ENCODE measurements around the gene COG5.

Gene COG5

DNA sequence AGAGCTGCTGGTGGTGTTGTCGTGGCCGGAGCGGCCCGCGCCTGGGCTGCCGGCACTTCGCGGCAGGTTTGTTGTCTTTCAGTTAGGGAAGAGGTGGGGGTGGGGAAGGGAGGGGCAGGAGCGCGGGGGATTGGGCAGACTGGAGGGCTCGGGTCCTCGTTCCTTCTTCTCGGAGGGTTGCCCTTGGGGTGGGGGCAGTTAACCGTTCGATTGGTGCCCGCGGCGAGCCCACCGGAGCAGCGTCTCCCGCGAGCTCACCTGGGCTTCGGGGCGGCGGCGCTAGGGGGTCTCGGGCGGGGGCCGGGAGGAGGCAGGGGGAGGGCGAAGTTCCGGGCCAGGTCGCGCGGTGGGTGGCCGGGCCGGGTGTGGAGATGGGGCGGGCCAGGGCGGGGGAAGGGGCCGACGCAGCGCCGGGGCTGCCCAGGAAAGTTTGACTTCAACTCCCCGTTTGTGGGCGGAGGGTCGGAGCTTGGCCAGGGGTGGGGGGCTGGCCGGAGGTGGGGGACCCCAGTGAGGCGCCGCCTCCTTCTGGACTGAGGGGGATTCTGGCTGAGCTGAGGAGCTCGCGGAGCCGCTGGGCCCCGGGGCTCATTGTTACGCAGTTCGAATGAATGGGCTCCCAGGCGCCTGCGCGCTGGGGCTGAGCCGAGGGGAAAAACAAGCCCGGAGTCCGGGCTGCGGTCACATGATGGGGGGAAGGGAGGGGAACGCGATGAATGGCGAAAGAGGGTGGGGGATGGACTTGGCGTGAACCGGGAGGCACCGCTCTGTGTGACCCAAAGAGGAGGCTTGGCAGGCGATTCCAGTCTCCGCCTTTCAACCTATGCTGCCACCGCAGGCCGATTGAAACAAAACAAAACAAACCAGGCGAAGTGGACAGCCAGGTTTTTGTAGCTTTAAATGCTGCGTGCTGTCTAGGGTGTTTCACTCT is 394.3 kb downstream of the COG5 start (continued):
- TF ChIP-seq, protein P1, sequence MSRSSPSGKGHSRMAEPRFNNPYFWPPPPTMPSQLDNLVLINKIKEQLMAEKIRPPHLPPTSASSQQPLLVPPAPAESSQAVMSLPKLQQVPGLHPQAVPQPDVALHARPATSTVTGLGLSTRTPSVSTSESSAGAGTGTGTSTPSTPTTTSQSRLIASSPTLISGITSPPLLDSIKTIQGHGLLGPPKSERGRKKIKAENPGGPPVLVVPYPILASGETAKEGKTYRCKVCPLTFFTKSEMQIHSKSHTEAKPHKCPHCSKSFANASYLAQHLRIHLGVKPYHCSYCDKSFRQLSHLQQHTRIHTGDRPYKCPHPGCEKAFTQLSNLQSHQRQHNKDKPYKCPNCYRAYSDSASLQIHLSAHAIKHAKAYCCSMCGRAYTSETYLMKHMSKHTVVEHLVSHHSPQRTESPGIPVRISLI (tag by site-specific recombination; IDR thresholded peaks at IDR 0.05): no peak
- TF ChIP-seq ZNF513 (tag by site-specific recombination; IDR thresholded peaks at IDR 0.05): no peak
- TF ChIP-seq, protein P2, sequence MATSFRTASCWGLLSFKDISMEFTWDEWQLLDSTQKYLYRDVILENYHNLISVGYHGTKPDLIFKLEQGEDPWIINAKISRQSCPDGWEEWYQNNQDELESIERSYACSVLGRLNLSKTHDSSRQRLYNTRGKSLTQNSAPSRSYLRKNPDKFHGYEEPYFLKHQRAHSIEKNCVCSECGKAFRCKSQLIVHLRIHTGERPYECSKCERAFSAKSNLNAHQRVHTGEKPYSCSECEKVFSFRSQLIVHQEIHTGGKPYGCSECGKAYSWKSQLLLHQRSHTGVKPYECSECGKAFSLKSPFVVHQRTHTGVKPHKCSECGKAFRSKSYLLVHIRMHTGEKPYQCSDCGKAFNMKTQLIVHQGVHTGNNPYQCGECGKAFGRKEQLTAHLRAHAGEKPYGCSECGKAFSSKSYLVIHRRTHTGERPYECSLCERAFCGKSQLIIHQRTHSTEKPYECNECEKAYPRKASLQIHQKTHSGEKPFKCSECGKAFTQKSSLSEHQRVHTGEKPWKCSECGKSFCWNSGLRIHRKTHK (tag by site-specific recombination; IDR thresholded peaks at IDR 0.05): no peak
- no peak; the same call in 1 of the 2 replicates for TF ChIP-seq ZNF785 (tag by site-specific recombination; IDR thresholded peaks at IDR 0.05)
- TF ChIP-seq ZBTB1 (tag by site-specific recombination; IDR thresholded peaks at IDR 0.05): no peak
- TF ChIP-seq ZNF223 (tag by site-specific recombination; IDR thresholded peaks at IDR 0.05): no peak
- TF ChIP-seq ZNF335 (tag by site-specific recombination; conservative IDR thresholded peaks at IDR 0.05): peak; percentile 86
- no peak for TF ChIP-seq ZNF623 (tag by site-specific recombination; IDR thresholded peaks at IDR 0.05)
- no peak for TF ChIP-seq ZBTB48 (tag by site-specific recombination; IDR thresholded peaks at IDR 0.05)
- TF ChIP-seq ZNF777 (tag by site-specific recombination; IDR thresholded peaks at IDR 0.05; ENCODE audit: borderline replicate concordance): no peak
- TF ChIP-seq, protein P3, sequence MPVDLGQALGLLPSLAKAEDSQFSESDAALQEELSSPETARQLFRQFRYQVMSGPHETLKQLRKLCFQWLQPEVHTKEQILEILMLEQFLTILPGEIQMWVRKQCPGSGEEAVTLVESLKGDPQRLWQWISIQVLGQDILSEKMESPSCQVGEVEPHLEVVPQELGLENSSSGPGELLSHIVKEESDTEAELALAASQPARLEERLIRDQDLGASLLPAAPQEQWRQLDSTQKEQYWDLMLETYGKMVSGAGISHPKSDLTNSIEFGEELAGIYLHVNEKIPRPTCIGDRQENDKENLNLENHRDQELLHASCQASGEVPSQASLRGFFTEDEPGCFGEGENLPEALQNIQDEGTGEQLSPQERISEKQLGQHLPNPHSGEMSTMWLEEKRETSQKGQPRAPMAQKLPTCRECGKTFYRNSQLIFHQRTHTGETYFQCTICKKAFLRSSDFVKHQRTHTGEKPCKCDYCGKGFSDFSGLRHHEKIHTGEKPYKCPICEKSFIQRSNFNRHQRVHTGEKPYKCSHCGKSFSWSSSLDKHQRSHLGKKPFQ (tag by site-specific recombination; IDR thresholded peaks at IDR 0.05): peak; percentile 77
- TF ChIP-seq, protein P4, sequence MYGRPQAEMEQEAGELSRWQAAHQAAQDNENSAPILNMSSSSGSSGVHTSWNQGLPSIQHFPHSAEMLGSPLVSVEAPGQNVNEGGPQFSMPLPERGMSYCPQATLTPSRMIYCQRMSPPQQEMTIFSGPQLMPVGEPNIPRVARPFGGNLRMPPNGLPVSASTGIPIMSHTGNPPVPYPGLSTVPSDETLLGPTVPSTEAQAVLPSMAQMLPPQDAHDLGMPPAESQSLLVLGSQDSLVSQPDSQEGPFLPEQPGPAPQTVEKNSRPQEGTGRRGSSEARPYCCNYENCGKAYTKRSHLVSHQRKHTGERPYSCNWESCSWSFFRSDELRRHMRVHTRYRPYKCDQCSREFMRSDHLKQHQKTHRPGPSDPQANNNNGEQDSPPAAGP (tag by site-specific recombination; IDR thresholded peaks at IDR 0.05): peak; percentile 76
- no peak for TF ChIP-seq ZNF514 (tag by site-specific recombination; IDR thresholded peaks at IDR 0.05)
- peak; percentile 94 for TF ChIP-seq BCL11B (tag by site-specific recombination; IDR thresholded peaks at IDR 0.05; ENCODE audit: low read depth)
- TF ChIP-seq ZFP69B (tag by site-specific recombination; IDR thresholded peaks at IDR 0.05): peak; percentile 84
- no peak for TF ChIP-seq ZNF677 (tag by site-specific recombination; IDR thresholded peaks at IDR 0.05)
- no peak for TF ChIP-seq REPIN1 (tag by site-specific recombination; IDR thresholded peaks at IDR 0.05; ENCODE audit: low read depth)
- no peak for TF ChIP-seq ZNF16 (tag by site-specific recombination; IDR thresholded peaks at IDR 0.05; ENCODE audit: low read depth)
- no peak for TF ChIP-seq ZNF658 (tag by site-specific recombination; IDR thresholded peaks at IDR 0.05)
- TF ChIP-seq SP2 (tag by site-specific recombination; IDR thresholded peaks at IDR 0.05): peak; percentile 77
- no peak for TF ChIP-seq ZNF707 (tag by site-specific recombination; IDR thresholded peaks at IDR 0.05)
- no peak for TF ChIP-seq TRIM28 (IDR thresholded peaks at IDR 0.05; ENCODE audit: borderline replicate concordance, low read length)
- TF ChIP-seq ZNF530 (tag by site-specific recombination; IDR thresholded peaks at IDR 0.05; ENCODE audit: low read depth): no peak
- no peak for TF ChIP-seq ZNF354C (tag by site-specific recombination; IDR thresholded peaks at IDR 0.05; ENCODE audit: borderline replicate concordance, low read depth)
- TF ChIP-seq SCRT1 (tag by site-specific recombination; IDR thresholded peaks at IDR 0.05; ENCODE audit: borderline replicate concordance): no peak
- TF ChIP-seq ZBTB7A (tag by site-specific recombination; IDR thresholded peaks at IDR 0.05; ENCODE audit: low read depth): no peak
- TF ChIP-seq, protein P5, sequence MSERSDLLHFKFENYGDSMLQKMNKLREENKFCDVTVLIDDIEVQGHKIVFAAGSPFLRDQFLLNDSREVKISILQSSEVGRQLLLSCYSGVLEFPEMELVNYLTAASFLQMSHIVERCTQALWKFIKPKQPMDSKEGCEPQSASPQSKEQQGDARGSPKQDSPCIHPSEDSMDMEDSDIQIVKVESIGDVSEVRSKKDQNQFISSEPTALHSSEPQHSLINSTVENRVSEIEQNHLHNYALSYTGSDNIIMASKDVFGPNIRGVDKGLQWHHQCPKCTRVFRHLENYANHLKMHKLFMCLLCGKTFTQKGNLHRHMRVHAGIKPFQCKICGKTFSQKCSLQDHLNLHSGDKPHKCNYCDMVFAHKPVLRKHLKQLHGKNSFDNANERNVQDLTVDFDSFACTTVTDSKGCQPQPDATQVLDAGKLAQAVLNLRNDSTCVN (tag by site-specific recombination; optimal IDR thresholded peaks at IDR 0.05): peak; percentile 24
- peak; percentile 71 for TF ChIP-seq ZNF2 (tag by site-specific recombination; IDR thresholded peaks at IDR 0.05)
- no peak for TF ChIP-seq ZFP3 (tag by site-specific recombination; IDR thresholded peaks at IDR 0.05; ENCODE audit: low read depth)
- TF ChIP-seq, protein P6, sequence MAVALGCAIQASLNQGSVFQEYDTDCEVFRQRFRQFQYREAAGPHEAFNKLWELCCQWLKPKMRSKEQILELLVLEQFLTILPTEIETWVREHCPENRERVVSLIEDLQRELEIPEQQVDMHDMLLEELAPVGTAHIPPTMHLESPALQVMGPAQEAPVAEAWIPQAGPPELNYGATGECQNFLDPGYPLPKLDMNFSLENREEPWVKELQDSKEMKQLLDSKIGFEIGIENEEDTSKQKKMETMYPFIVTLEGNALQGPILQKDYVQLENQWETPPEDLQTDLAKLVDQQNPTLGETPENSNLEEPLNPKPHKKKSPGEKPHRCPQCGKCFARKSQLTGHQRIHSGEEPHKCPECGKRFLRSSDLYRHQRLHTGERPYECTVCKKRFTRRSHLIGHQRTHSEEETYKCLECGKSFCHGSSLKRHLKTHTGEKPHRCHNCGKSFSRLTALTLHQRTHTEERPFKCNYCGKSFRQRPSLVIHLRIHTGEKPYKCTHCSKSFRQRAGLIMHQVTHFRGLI (tag by site-specific recombination; IDR thresholded peaks at IDR 0.05): no peak
- TF ChIP-seq ZNF521 (tag by site-specific recombination; IDR thresholded peaks at IDR 0.05): no peak

Measured in HEK293 (cell line).